IMR-90 (cell line): ENCODE results near the gene SYTL1. TPM values are rescaled to one million over a fixed set of nuclear protein-coding genes. Genes with fewer than 3 reads are reported as not detected.

ENCODE experiments used
- ATAC-seq: fragments of 200-7000 bp; cut with Tn5 transposase; 2 replicates; pipeline ENCODE4 v1.9.1; 2020; ENCODE audit warnings: low read depth, mild to moderate bottlenecking, moderate library complexity
- BruUV-seq: library from RNA; stranded (reverse); fragments of 400-500 nt; replicated peaks from 2 replicates; lab custom pipeline; 2021; lab: Mats Ljungman, UMichigan
- CTCF ChIA-PET: fragments of 300-600 bp; formaldehyde crosslinking; extraction: SDS; loops from one replicate; lab custom pipeline; 2021; ENCODE audit warnings: antibody characterized with exemption; lab: Yijun Ruan, JAX
- POLR2A ChIA-PET: fragments of 300-600 bp; sonication (Branson Sonifier 250); formaldehyde crosslinking; loops from one replicate; lab custom pipeline; 2022; ENCODE audit warnings: antibody characterized with exemption; ENCODE audit not compliant: unreplicated experiment; lab: Charles Lee
- DNase-seq: peaks from one replicate; pipeline ENCODE4 v3.0.0; 2013
- H2AFZ ChIP-seq: replicated peaks from 2 replicates; pipeline ENCODE3; 2013; ENCODE audit warnings: low read length, mild to moderate bottlenecking; ENCODE audit not compliant: poor library complexity
- H2AK5ac ChIP-seq: 2 replicates; pipeline ENCODE4 v1.6.1; 2013; ENCODE audit warnings: low read depth, low read length, inconsistent platforms
- H2AK9ac ChIP-seq: replicated peaks from 2 replicates; pipeline ENCODE3; 2013; ENCODE audit warnings: mild to moderate bottlenecking, low read depth, low read length, moderate library complexity; ENCODE audit not compliant: poor library complexity
- H2BK120ac ChIP-seq: 2 replicates; pipeline ENCODE4 v1.6.1; 2013; ENCODE audit warnings: low read depth, low read length, inconsistent platforms
- H2BK15ac ChIP-seq: 3 replicates; pipeline ENCODE4 v1.6.1; 2013; ENCODE audit warnings: low read depth, low read length, inconsistent platforms
- H2BK20ac ChIP-seq: 2 replicates; pipeline ENCODE4 v1.6.1; 2013; ENCODE audit warnings: low read depth, mild to moderate bottlenecking, inconsistent platforms, low read length, moderate library complexity
- H2BK5ac ChIP-seq: 2 replicates; pipeline ENCODE4 v1.6.1; 2013; ENCODE audit warnings: mild to moderate bottlenecking, low read depth, low read length, inconsistent platforms; ENCODE audit not compliant: poor library complexity, severe bottlenecking
- H3K14ac ChIP-seq: replicated peaks from 2 replicates; pipeline ENCODE4 v1.6.1; 2013; ENCODE audit warnings: low read depth, low read length, inconsistent platforms
- H3K18ac ChIP-seq: 2 replicates; pipeline ENCODE4 v1.6.1; 2013; ENCODE audit warnings: low read depth, low read length, control low read depth
- H3K23ac ChIP-seq: 2 replicates; pipeline ENCODE4 v1.6.1; 2013; ENCODE audit warnings: low read depth, low read length, inconsistent platforms
- H3K27ac ChIP-seq: 2 replicates; pipeline ENCODE4 v1.5.1; 2013; ENCODE audit warnings: mild to moderate bottlenecking, control low read depth, low read length; ENCODE audit not compliant: insufficient read depth
- H3K27me3 ChIP-seq: 2 replicates; pipeline ENCODE4 v1.6.1; 2013; ENCODE audit warnings: low read length; ENCODE audit not compliant: control insufficient read depth, insufficient read depth
- H3K36me3 ChIP-seq: 2 replicates; pipeline ENCODE4 v1.6.1; 2013; ENCODE audit warnings: low read length, mixed read lengths; ENCODE audit not compliant: control insufficient read depth, insufficient read depth
- H3K4ac ChIP-seq: 2 replicates; pipeline ENCODE4 v1.6.1; 2013; ENCODE audit warnings: low read depth, low read length, inconsistent platforms
- H3K4me1 ChIP-seq: 2 replicates; pipeline ENCODE4 v1.6.1; 2013; ENCODE audit warnings: low read length, mixed read lengths; ENCODE audit not compliant: control insufficient read depth, insufficient read depth
- H3K4me2 ChIP-seq: 2 replicates; pipeline ENCODE4 v1.6.1; 2013; ENCODE audit warnings: low read depth, mild to moderate bottlenecking, control low read depth, low read length, moderate library complexity
- H3K4me3 ChIP-seq: 2 replicates; pipeline ENCODE4 v1.5.1; 2013; ENCODE audit warnings: low read depth, mild to moderate bottlenecking, control low read depth, low read length, moderate library complexity; ENCODE audit not compliant: insufficient read depth
- H3K56ac ChIP-seq: 2 replicates; pipeline ENCODE4 v1.6.1; 2013; ENCODE audit warnings: low read length, inconsistent platforms; ENCODE audit not compliant: insufficient read depth; ENCODE audit errors: extremely low read depth
- H3K79me1 ChIP-seq, 2 experiments: 2 replicates each; pipeline ENCODE4 v1.6.1; 2013; ENCODE audit warnings: low read length in 2 of 2, inconsistent platforms in 1 of 2, low read depth in 1 of 2
- H3K9ac ChIP-seq: 2 replicates; pipeline ENCODE4 v1.6.1; 2013; ENCODE audit warnings: low read depth, low read length, control low read depth
- H3K9me1 ChIP-seq: 2 replicates; pipeline ENCODE4 v1.6.1; 2013; ENCODE audit warnings: low read length, inconsistent platforms; ENCODE audit not compliant: insufficient read depth
- H3K9me3 ChIP-seq: 2 replicates; pipeline ENCODE4 v1.6.1; 2013; ENCODE audit warnings: low read length; ENCODE audit not compliant: control insufficient read depth, insufficient read depth
- H4K20me1 ChIP-seq: 2 replicates; pipeline ENCODE4 v1.6.1; 2013; ENCODE audit warnings: low read length, inconsistent platforms; ENCODE audit not compliant: insufficient read depth
- H4K5ac ChIP-seq: 2 replicates; pipeline ENCODE4 v1.6.1; 2013; ENCODE audit warnings: mild to moderate bottlenecking, low read depth, low read length, control low read depth
- H4K8ac ChIP-seq, 2 experiments: 2 replicates each; pipeline ENCODE4 v1.6.1; 2013; ENCODE audit warnings: low read depth in 2 of 2, low read length in 2 of 2, control low read depth in 1 of 2, inconsistent platforms in 1 of 2
- H4K91ac ChIP-seq: 2 replicates; pipeline ENCODE4 v1.6.1; 2013; ENCODE audit warnings: low read depth, low read length, inconsistent platforms; ENCODE audit not compliant: insufficient read depth
- BHLHE40 ChIP-seq: fragments of 150-350 bp; IDR thresholded peaks from 2 replicates; pipeline ENCODE4 v1.6.1; 2016; ENCODE audit warnings: mild to moderate bottlenecking, low read depth, low read length
- CEBPB ChIP-seq: IDR thresholded peaks from 2 replicates; pipeline ENCODE4 v1.6.1; 2012; ENCODE audit warnings: low read depth, low read length, improper control_type of control experiment
- CHD1 ChIP-seq: IDR thresholded peaks from 2 replicates; pipeline ENCODE4 v1.6.1; 2012; ENCODE audit warnings: low read depth, low read length, improper control_type of control experiment
- CTCF ChIP-seq: conservative IDR thresholded peaks from 2 replicates; pipeline ENCODE4 v1.5.1; 2012; ENCODE audit warnings: mild to moderate bottlenecking, low read depth, low read length, improper control_type of control experiment
- ELK1 ChIP-seq: fragments of 150-350 bp; IDR thresholded peaks from 2 replicates; pipeline ENCODE4 v1.6.1; 2016; ENCODE audit warnings: low read depth, mild to moderate bottlenecking, low read length, moderate library complexity, borderline replicate concordance
- FOS ChIP-seq: fragments of 150-350 bp; IDR thresholded peaks from 2 replicates; pipeline ENCODE4 v1.6.1; 2016; ENCODE audit warnings: low read depth, low read length
- MAFK ChIP-seq: IDR thresholded peaks from 2 replicates; pipeline ENCODE4 v1.6.1; 2012; ENCODE audit warnings: low read depth, low read length, improper control_type of control experiment
- MAZ ChIP-seq: IDR thresholded peaks from 2 replicates; pipeline ENCODE4 v1.6.1; 2012; ENCODE audit warnings: low read depth, mild to moderate bottlenecking, low read length, improper control_type of control experiment, moderate library complexity, borderline replicate concordance
- MXI1 ChIP-seq: IDR thresholded peaks from 2 replicates; pipeline ENCODE4 v1.6.1; 2012; ENCODE audit warnings: low read depth, mild to moderate bottlenecking, low read length, moderate library complexity, borderline replicate concordance
- NFE2L2 ChIP-seq: fragments of 150-350 bp; IDR thresholded peaks from 2 replicates; pipeline ENCODE4 v1.6.1; 2016; ENCODE audit warnings: low read depth, mild to moderate bottlenecking, low read length
- POLR2A ChIP-seq: IDR thresholded peaks from 2 replicates; pipeline ENCODE4 v1.6.1; 2012; ENCODE audit warnings: mild to moderate bottlenecking, low read depth, low read length
- RAD21 ChIP-seq: IDR thresholded peaks from 2 replicates; pipeline ENCODE4 v1.6.1; 2012; ENCODE audit warnings: low read length, improper control_type of control experiment
- RCOR1 ChIP-seq: IDR thresholded peaks from 2 replicates; pipeline ENCODE4 v1.6.1; 2012; ENCODE audit warnings: mild to moderate bottlenecking, low read length, improper control_type of control experiment; ENCODE audit not compliant: insufficient replicate concordance
- RFX5 ChIP-seq: IDR thresholded peaks from 2 replicates; pipeline ENCODE4 v1.8.0; 2012; ENCODE audit warnings: low read depth, mild to moderate bottlenecking, low read length, moderate library complexity
- SMC3 ChIP-seq: fragments of 150-350 bp; IDR thresholded peaks from 2 replicates; pipeline ENCODE4 v1.6.1; 2016; ENCODE audit warnings: low read depth, mild to moderate bottlenecking, antibody characterized with exemption, low read length, moderate library complexity
- WGBS, 2 experiments: methylation state at CpG; one replicate each; pipeline versions ENCODE4 v1.1.5 to v1.1.7; 2013; ENCODE audit warnings: missing lambda C conversion rate in 2 of 2; ENCODE audit not compliant: insufficient read length in 1 of 2; ENCODE audit errors: extremely low coverage in 2 of 2; 5-methylcytosine and 5-hydroxymethylcytosine counted together
- dilution Hi-C: fragments of 300-500 bp; cut with HindIII; formaldehyde crosslinking; loops from one replicate; pipeline ENCODE4 v1.14.3; 2018; ENCODE audit warnings: low sequenced_read_pairs; ENCODE audit not compliant: unreplicated experiment
- in situ Hi-C: fragments of 300-500 bp; cut with MboI; formaldehyde crosslinking; loops from 3 replicates; pipeline ENCODE4 v1.14.3; 2019; ENCODE audit warnings: low sequenced_read_pairs, inconsistent platforms, mixed read lengths
- intact Hi-C: fragments of 100-400 bp; cut with micrococcal nuclease; formaldehyde crosslinking; loops from 2 replicates; pipeline ENCODE4 v1.10.0; 2022
- polyA plus RNA-seq, 3 experiments: library from polyadenylated mRNA; depleted of rRNA; stranded (reverse); fragments of >200 nt; gene quantifications; 2 replicates each; pipeline ENCODE4 v1.2.3, GENCODE V29; 2012; ENCODE audit warnings: low replicate concordance in 1 of 3
- total RNA-seq: library from RNA; depleted of rRNA; stranded (reverse); fragments of >200 nt; gene quantifications from 2 replicates; pipeline ENCODE4 v1.2.3, GENCODE V29; 2012

SYTL1 gene
- total and polyA plus RNA-seq, 2 of the 4 experiments (the other 2 are of a cell fraction), result 0.18 to 1.0 TPM

GRCh38 chr1:27372808-27373690 lies 31.2 kb downstream of the SYTL1 start:
- peaks cover 12% of the 10 kb centered on the region for H3K27me3 ChIP-seq
- no peaks in the 10 kb centered on the region for H3K9me1 ChIP-seq
- peak overlapping the region; percentile 65 for H2AK9ac ChIP-seq
- no peak overlapping the region for H2BK120ac ChIP-seq
- H3K79me1 ChIP-seq, result no peaks in the 10 kb centered on the region
- H3K14ac ChIP-seq, result no peak overlapping the region
- H2BK5ac ChIP-seq, result no peak overlapping the region
- TF ChIP-seq ELK1 (no peak), POLR2A (no peak), RCOR1 (no peak), BHLHE40 (no peak), CHD1 (no peak), MXI1 (no peak), MAFK (no peak), FOS (no peak), CTCF (peak; percentile 38; the same call in 1 of the 2 replicates), RFX5 (no peak), RAD21 (peak; percentile 30; the same call in 1 of the 2 replicates), MAZ (no peak), NFE2L2 (no peak), CEBPB (no peak), SMC3 (no peak)
- no peak for DNase-seq
- no peaks in the 10 kb centered on the region for H4K20me1 ChIP-seq
- in situ Hi-C loops (no loop called here), intact Hi-C loops (no loop called here), dilution Hi-C loops (no loop called here)
- H4K91ac ChIP-seq, result no peak overlapping the region
- no peak overlapping the region for H3K9ac ChIP-seq
- no peak overlapping the region for H3K27ac ChIP-seq
- H2BK20ac ChIP-seq, result no peak overlapping the region
- H3K4me2 ChIP-seq, result no peak overlapping the region
- H4K5ac ChIP-seq, result no peak overlapping the region
- H3K4me1 ChIP-seq, result no peaks in the 10 kb centered on the region
- H3K23ac ChIP-seq, result no peak overlapping the region
- H3K4me3 ChIP-seq, result no peak overlapping the region
- H3K18ac ChIP-seq, result no peak overlapping the region
- BruUV-seq, result no TSS peak
- ATAC-seq, result peak; percentile 44; the same call in 1 of the 2 replicates
- H2BK15ac ChIP-seq, result no peak overlapping the region
- H4K8ac ChIP-seq, result no peak overlapping the region
- POLR2A ChIA-PET, result no interaction called here
- H3K56ac ChIP-seq, result no peak overlapping the region
- CTCF ChIA-PET, result no interaction called here
- WGBS, 2 experiments, result 75% methylated on average over 2 of the region's 11 CpGs; no CpG with 5 or more reads in 1 of the 2 experiments
- peak overlapping the region; percentile 32 for H2AFZ ChIP-seq
- no peaks in the 10 kb centered on the region for H3K36me3 ChIP-seq
- H3K9me3 ChIP-seq, result no peaks in the 10 kb centered on the region
- no peak overlapping the region; the same call in 1 of the 2 replicates for H3K4ac ChIP-seq
- no peak overlapping the region for H2AK5ac ChIP-seq
